ENCODE measurements around the gene SLC6A19.
"Not testable (repeated sequence)": the region's sequence is repeated elsewhere in the genome, so short reads cannot be mapped to it uniquely, and the experiment has no call there.

SLC6A19 gene

DNA sequence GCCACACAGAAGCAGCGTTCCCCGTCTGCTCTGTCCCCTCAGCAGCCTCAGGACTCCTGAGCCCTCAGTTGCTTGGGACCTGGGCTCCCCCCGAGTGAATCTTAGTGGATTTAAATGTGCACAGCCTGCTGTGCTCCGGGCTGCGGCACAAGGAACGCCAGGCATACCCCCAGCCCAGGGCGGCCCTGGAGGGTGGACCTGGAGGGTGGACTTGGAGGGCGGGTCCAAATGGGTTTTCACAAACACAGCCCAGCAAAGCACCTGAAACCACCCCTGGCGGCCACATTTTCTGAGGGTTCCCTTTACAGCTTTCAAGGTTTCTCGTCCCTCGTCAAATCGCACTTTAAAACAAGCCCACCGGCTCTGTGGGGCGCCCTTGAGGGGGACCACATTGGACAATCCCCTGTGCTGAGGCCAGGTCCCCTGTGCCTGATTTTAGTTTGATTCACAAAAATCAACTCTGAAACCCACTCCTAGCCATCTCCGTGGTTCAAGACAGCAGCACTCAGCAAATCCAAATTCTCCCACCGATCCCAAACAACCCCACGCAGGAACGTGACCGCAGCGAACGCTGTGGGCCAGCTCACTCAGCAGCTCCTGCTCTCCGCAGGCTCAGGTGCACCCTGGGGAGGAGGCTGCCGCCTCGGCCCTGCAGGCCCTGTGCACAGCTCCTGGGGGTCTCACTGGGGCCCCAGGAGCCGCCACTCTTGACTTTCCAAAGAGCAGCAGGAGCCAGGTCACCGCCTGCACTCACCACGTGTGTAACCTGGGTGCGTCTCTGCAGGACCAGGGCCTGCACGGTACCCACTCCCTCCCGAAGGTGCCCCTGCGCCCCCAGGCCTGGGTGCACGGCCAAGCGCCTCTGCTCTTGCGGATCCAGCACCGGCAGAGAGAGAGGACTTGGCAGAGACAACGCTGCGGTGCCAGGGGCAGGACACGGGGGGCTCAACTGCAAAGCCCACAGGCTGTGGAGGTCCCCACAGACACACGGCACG is 64.4 kb downstream of the SLC6A19 start:
- DNase-seq (ENCODE audit: low read depth in 2 of 2), result no peak

DNA sequence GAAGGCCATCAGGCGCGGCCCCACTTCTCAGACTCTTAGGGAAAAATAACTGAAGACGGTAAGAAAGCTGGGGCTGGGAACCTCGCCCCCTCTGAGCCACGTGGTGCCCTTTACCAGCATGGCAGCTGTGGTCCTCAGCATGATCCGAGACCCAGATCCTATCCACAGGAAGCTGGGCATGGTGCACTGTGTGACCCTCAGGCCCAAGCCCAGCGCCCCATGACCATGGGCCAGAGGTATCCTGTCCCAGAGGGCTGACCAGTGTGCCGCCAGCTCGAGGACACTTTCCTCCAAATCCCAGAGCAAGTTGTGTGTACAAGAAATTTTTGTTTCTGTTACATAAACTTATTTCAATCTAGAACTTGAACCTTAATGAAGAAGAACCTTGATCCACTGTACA is 65.4 kb downstream of the SLC6A19 start:
- DNase-seq (ENCODE audit: low read depth in 2 of 2), result no peak

DNA sequence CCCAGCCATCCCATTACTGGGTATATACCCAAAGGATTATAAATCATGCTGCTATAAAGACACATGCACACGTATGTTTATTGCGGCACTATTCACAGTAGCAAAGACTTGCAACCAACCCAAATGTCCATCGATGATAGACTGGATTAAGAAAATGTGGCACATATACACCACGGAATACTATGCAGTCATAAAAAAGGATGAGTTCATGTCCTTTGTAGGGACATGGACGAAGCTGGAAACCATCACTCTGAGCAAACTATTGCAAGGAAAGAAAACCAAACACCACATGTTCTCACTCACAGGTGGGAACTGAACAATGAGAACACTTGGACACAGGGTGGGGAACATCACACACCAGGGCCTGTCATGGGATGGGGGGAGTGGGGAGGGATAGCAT is 66.1 kb downstream of the SLC6A19 start:
- DNase-seq (ENCODE audit: low read depth in 2 of 2), result not testable (repeated sequence)

DNA sequence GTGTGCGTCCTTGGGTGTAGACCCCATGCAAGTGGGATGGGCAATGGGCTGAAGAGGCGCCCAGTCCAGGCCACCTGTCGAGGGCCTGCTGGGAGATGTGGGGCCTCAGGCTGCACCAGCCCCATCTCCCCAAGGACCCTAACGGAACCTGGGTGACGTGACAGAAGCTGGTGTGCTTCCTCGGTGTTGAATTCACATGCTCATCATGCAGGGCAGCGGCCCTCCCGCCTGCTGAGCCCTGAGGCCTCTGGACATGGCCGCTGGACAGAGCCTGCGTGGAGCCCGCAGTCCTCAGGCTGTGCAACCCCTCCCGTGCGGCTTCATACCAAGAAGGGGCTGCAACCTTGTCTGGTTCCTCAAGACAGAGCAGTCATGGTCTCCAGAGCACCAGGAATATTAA is 66.7 kb downstream of the SLC6A19 start:
- DNase-seq (ENCODE audit: low read depth in 2 of 2), result no peak

DNA sequence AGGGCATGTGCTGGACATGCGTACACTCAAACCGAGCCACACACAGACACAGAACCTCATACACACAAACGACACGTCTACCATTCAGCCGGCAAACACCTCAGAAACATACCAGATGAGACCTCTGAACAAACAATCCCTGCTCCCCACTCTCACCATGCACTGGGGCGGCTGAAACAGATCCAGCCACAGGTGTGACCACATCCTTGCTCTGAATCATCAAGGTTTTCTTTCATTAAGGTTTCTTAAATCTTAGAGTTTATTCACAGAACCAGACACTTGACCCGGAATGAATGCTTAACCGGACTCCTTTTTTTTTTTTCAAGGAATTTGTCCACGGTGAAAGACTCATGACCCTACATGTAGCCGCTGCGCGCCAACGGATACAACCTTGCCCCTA is 67.3 kb downstream of the SLC6A19 start:
- peak in 1 of 2 donors; percentile 5 for DNase-seq (ENCODE audit: low read depth in 2 of 2)

DNA sequence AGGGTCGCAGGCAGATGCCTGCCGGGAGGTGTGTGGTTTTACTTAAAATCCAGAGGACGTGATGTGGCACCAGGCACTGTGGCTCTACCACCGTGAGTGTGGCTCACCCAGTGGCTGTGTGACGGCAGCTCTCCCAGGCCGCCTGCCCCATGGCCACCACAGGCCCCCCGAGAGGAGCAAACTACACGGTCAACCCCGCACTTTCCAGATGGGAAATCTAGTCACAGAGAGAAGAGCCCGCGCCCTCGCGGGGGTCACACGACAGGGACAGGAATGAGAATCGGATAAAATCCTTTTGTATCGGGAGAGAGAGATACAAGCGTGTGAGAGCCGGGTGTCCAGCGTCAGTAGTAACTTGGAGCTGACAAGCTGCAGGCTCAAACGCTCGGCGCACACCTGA is 69.0 kb downstream of the SLC6A19 start:
- DNase-seq (ENCODE audit: low read depth in 2 of 2), result no peak

DNA sequence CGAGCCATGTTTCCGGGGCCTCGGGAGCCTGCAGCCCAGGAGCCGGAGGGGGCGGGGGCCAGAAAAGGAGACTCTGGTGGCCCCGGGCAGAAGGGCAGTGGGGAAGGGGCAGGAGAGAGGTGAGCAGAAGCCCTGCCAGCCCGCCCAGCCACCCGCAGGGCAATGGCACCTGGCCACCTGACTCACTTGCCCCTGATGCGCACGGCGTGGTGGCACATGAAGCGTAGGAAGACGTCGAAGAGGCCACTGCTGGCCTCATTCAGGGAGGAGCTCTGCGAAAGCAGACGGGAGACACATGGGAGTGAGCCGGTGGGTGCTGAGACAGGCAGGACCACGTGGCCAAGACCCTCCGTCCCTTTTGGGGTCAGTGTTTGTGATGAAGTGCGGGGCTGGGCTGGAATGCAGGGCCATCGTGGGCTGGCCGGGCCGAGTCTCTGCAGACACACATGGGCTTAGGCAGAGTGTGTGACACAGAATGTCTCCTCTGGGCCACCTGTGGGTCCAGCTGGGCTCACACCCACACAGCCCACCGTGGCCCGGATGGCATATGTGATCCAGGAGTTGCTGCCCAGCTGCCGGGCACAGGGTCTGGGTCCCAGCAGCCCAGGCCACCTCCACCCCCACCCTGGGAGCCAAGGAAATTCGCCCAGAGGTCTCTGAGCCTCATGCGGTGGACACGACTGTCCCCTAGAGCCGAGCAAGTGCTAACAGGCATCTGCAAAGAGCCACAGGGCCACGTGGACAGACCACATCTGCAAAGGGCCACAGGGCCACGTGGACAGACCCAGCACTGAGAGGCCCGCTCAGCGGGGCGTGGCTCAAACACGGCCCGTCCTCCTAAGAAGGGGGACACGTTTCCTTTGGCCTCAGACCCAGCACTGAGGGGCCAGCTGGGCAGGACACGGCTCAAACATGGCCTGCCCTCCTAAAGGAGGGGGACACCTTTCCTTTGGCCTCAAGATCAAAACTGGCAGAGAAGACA is 69.8 kb downstream of the SLC6A19 start:
- DNase-seq (ENCODE audit: low read depth in 2 of 2), result no peak

DNA sequence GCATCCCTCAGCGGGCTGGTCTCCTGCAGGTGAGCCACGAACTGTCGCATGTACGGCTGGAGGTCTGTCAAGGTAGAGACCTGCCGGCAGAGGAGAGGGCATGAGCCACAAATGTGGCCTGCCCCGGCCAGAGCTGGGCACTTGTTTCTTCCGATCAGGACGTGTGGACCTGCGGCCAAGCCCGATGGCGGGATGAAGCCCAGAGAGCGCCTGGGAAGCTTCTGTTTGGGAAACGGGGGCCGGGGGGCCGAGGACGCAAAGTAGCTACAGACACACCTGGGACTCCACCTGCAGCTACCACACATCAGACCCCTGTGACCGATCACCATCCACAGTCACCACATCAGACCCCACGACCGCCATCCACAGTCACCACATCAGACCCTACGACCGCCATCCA is 70.8 kb downstream of the SLC6A19 start:
- DNase-seq (ENCODE audit: low read depth in 2 of 2), result no peak

DNA sequence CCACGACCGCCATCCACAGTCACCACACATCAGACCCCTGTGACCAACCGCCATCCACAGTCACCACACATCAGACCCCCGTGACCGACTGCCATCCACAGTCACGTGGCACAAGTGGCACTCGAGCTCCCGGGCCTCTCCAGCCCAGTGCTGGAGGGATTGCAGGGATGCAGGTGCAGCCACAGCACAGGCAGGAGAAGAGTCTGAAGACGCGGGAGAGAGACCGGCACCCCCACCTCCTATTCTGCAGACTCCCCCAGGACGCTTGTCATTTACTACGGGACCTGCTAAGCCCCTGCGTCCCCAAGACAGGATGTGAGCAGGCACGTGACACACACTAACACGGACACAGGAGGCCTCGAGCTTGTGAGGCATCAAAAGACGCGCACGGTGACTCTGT is 72.3 kb downstream of the SLC6A19 start:
- no peak for DNase-seq (ENCODE audit: low read depth in 2 of 2)

DNA sequence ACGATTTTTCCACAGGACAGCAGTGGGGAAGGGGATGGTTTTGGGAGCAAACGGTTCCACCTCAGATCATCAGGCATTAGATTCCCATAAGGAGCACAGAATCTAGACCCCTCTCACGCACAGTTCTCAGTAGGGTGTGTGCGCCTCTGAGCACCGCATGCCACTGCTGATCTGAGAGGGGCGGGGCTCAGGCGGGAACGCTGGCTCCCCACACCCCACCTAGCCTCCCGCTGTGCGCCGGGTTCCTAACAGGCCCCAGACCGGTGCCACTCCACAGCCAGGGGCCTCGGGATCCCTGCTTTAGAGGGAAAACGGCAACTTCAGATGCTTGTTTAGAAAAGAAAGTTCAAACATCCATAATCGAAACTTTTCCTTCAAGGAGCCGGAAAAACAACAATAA is 73.1 kb downstream of the SLC6A19 start:
- no peak for DNase-seq (ENCODE audit: low read depth in 2 of 2)
